ENCODE results near the gene ROBO3.

ROBO3 gene

DNA sequence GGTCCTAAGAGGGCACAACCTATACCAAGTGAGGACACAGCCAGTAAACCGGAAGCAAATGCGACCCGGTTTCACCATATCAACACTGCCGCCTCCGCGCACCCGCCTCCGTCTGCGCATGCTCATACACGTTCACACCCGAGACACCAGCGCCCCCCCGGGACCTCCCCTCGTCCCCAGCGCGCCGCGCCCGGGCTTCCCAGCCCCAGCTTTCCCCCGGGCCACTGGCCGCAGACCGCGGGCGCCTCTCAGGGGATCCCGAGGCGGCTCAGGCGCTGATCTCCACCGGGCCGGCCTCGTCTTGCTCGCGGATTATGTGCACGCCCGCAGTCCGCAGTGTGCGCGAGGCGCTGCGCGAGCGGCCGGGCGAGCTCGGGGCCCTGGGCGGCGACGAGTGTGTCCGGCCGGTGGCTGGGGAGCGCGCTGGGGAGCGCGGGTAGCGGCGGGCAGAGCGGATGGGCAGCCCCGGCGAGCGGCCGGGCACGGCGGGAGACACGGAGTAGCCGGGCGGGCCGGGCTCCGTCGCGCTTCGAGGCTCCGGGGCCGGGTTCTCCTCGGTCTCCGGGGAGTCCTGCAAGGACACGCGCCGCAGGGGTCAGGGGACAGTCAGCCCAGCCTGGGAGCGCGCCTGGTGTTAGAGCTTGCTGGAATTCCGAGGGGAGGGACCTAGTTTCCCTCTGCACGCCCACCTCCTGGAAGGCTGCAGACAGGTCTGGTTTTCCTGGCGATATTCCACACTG is 55.8 kb downstream of the ROBO3 start:
- no peak for DNase-seq

DNA sequence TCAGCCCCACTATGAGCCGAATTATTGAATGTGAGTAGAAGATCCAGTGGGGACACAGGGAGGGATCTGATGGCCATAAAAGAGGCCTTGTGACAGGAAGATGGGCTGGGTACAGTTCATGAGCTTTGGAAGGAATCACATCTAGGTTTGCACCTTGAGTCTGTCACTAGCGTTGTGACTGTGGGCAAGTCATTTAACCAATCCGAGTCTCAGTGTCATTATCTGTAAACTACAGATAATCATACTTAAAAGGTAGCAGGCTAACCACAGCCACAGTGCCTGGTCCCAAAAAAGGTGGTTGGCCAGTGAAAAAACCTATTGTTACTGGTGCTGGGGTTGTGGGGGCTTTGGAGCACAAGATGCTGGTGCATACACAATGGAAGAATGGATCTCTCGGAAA is 57.6 kb downstream of the ROBO3 start:
- DNase-seq = no peak

DNA sequence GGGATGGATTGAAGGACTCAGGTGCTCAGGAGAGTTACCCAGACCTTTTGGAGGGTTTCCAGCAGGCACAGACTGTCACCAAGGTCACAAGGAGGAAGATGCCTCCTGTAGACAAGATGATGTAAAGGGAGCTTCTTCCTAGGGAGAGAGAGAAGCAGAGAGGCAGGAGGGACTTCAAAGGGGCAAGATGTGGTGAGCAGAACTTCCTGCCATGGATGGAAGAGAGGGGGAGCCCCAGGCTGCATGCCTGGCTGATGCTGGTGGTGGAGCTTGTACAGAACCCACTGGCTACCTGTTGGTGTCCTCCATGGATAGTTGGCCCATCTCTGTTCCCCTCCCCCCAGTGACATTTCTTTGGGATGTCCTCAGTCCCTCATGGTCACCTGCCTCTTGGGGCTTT is 58.1 kb downstream of the ROBO3 start:
- DNase-seq = no peak

DNA sequence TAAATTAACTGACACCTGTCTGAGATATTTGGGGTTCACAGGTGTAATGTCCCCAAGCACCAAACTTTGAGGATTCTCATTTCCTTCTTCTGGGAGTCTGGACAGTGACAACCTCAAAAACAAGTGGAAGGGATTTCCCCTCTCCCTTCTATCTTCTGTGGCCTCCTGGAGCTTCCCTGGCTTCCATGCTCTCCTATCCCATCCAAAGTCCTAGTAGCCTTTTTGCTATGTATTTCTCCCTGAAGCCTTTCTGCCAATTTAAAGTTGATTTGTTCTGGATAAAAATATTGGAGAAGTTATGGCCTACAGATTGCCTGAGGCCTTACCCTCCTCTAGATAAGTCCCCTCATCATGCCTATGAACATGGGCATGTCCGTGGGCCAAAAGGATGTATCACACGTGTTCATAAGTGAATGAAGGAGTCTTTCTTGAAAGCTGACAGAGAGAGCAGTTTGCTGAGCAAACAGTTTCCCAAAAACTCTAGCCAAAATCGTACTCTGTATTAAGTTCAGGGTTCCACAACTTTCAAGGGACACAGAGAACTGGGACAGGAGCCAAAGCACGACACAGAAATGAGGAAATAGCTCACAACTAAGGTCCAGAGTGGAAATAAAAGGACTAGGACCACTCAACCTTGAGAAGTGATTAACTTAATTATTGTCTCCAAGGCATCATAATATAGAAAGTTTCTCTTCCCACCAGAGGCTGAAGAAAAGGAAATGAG is 63.9 kb downstream of the ROBO3 start:
- DNase-seq = no peak

DNA sequence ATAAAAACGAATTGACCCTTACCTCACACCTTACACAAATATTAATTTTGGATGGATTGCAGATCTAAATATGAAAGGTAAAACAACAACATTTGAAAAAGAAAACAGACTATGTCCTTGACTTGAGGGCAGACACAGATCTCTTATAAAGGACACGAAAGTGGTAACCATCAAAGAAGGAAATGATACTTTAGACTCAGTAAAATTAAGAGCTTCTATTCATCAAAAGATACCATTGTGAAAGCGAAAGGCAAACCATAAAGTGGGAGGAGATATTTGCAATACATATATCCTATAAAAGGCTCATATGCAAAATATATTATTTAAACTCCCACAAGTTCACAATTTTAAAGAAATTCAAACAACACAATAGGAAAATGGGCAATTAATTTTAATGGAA is 65.6 kb downstream of the ROBO3 start:
- no peak for DNase-seq
